Measurements from ENCODE around the gene INTS1.

The INTS1 gene

DNA sequence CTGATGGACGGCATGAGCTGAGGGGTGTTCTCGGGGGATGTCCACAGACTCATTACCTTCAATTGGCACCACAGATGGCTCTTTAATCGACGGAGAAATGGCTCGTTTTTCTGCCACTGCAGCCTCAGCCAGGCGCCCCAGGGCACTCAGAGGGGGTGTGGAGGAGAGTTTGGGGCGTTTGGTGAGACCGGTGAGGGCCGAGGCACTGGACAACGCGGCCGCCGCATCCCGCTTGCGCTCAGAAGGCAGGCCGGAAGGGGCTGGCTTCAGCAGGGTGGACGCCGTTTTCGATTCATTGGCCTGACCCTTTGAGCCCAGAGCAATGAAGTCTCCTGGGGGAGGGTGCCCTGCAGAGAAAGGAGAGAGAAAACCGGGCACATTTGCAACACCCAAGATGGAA, 1.3 kb downstream of the INTS1 start:
- DNase-seq, result no peak

DNA sequence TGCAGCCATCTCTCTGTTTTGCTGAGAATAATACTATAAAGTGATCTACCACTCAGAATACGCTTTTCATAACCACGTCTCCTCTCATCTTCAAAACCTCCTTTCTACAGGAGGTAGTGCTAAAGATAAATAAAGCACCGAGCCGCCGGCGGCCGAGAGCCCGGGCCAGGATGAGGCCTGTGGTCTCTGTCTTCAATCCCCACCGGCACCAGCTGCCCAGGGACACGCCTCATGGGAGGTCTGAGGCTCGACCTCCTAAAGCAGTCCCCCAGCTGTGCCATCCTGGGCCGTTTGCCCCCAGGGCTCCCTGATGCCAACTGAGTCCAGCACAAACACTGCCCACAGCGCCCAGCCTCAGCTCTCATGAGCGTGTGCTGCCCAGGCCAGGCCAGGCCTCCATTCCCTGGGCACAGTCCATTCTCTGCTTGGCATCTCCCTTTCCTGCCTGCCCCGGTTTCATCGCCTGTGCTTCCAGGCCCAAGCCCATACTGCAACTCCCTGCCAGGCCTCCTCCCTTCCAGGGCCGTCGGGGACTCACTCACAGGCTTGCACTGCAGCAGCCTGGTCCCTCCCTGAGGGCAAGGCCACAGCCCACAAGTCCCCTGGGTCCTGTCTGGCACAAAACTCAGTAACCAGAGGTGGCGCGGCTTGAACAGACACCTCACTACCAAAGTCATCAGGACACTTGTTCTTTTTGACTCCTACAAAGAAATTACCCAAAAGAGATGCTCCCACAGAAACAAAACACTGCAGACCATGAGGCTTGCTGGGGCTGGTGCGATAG, 2.5 kb downstream of the INTS1 start:
- DNase-seq, result no peak

DNA sequence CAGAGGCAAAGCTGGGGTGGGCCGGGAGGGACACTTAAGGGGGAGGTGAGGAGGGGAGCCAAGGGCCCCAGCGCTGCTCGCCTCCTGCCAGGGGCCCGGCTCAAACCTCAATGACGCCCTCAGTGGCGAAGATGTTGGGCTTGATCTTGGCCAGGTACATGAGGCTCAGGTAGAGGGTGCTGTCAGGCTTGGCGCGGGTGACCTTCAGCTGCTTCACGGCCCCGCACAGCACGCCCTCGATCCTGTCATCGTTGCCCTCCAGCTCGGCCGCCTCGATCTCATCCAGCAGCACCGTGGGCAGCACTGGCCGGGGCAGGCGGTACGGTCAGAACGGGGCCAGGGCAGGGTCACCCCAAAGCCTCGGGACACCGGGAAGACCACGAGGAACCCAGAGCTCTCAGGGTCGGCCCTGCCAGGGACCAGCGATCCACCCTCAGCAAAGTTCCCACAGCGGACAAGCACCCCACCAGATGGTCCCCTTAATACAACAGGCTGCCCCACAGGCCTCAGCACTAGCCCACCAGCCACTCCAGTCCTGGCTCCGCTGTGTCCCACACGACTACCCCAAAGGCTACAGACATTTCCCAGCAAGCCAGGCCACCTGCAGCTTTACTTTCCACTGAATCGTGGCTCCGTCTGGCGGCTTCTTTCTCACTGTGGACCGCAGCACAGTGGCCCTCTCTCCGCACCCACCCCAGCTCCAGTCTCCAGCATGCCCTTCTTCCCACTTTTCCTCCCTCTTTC, 4.0 kb downstream of the INTS1 start:
- DNase-seq, result no peak

DNA sequence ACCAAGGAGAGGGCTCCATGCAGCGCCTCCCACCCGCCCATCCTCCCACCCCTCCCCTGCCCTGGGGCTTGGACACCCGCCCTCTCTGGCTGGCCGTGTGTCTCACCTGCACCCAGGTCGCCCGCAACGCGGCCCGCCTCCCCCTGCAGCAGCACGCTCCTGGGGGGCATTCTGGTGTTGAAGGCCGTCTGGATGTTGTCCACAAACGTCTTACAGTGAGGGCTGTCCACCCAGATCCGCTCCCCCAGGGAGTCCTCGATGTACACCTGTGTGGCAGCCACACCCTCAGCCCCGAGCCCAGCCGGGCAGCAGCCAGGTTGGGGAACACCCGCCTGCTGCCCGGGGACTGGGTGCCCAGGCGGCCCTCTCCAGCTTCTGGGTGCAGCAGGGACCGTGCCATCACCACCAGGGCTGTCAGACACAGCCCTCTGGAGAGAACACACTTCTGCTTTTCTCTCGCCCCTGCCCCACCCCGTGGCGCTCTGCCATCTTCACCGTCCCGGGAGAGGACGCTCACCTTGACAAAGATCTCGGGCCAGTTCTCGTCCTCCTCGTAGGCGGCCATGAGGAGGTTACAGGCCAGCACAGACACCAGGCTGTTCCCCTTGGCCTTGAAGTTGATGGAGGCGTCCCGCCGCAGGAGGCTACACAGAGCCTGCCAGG, 4.7 kb downstream of the INTS1 start:
- DNase-seq, result no peak

DNA sequence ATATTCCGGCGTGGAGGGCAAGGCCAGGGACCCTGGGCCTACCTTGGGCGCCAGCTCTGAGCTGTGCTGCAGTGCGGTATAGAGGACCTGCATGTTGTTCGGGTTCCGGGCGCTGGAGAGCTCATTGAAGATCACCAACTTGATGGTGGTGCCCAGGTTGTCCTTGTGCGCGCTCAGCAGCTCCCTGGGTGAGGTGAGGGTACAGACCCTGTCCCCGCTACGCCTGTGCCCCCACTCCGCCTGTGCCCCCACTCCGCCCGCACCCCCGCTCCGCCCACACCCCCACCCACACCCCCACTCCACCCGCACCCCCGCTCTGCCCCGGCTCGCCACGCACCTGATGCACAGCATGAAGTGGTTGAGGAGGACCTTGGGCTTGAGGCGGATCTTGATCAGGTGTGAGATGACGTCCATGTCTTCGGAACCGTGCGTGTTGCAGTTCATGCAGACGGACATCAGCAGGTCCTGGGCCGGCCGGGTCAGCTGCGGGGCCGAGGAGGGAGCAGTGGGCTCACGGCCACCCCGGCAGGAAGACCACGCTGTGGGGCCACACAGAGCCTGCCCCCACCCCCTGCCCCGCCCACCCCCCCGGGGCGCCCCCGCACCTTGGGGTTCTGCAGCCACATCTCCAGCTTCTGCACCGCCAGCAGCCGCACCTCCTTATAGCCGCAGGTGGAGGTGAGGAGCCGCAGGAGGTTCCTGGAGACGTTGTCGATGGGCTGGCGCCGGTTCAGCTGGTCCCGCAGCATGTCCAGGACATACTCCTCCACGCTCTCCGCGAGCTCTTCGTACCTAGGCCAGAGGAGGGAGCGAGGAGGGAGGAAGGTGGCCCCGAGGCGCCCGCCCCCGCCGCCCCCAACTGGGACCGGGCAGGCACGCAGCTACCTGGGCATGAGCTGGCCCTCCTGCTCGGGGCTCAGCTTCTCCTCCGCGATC, 5.6 kb downstream of the INTS1 start:
- no peak for DNase-seq

DNA sequence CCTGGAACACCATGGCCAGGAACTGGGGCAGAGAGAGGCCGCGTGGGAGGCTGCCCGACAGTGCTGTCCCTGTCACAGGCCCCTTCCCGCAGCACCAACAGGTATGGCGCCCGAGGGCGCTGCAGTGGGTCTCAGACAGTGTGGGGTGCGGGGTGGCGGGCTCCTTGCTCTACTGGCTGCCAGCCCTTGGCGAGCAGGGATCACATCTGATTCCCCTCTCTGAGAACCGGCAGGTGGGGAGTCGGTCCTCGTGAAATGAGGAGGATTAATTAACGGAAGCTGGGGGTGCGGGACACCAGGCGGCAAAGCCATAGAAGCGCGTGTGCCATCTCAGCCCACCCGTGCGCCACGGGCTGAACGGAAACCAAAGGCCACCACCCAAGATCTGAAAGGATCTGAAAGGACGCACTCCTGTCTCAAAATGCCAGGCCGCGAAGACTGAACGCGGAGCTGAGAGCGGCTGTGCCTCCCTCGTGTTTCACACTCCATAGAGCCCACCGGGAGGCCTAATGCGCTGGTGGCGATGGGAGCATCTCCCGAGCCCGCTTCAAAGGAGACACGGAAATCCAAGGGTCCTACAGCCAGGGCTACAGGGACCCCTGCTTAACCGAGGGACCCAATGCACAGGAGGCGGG, 6.8 kb downstream of the INTS1 start:
- no peak for DNase-seq

DNA sequence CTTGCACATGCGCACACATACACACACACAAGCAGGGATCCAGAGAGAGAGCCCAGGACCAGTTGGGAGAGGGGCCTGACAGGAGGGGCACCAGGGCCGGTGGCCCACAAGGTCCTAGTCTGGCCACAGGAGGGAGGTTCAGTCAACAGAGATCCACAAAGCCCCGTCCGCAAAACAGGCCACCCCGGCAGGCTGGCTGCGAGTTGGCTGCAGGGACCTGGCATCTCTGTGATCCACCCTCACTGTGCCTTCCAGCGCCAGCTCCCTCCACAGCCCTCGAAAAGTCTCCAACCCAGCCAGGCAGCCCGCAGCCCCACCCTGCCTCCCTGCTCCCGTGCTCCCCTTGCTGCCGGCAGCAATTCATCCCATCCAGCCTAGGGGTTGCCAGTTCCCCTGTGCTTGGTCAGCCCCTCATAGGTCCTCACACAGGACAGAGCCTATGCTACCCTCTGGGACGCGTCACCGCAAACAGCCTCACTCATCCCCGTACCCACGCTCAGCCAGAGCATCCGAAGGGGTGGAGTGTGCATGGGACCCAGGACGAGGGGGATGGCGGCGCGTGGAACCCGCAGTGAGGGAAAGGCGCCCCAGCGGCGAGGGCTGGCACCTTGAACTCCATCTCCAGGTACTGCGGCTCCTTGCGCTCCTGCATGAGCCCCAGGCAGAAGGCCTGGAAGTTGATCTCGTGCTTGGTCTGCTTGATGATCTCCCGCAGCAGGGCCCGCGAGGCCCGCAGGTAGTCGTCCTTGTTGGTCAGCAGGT, 7.5 kb downstream of the INTS1 start:
- no peak for DNase-seq

DNA sequence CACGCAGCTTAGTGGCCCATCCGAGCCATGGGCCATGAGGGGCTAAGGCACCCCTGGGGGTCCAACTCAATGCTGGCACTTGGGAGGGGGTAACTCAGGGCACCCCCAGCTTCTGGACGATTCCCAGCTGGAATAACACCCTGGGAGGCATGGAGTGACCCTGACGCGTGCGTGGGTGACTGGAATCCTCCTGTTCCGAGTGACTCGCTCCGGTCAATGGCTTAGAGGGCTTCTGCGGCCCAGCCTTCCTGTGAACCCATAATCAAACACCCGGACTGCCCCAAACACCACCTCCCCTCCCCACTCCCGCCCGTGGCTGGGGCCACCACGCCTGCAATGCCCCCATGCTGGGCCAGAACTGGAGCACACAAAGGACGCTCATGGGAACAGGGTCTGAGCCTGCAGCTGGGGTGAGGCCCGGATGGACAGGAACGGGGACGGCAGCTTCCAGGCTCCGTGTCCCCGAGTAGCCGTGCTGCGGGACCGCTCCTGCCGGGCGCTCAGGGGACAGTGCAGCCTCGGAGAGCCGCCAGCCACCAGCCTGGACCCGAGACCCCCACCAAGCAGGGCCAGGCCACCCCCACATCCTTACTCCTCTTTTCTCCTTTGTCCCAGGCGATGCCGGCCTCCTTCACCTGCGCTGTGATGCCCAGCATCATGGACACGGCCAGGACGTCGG, 8.5 kb downstream of the INTS1 start:
- DNase-seq, result no peak

DNA sequence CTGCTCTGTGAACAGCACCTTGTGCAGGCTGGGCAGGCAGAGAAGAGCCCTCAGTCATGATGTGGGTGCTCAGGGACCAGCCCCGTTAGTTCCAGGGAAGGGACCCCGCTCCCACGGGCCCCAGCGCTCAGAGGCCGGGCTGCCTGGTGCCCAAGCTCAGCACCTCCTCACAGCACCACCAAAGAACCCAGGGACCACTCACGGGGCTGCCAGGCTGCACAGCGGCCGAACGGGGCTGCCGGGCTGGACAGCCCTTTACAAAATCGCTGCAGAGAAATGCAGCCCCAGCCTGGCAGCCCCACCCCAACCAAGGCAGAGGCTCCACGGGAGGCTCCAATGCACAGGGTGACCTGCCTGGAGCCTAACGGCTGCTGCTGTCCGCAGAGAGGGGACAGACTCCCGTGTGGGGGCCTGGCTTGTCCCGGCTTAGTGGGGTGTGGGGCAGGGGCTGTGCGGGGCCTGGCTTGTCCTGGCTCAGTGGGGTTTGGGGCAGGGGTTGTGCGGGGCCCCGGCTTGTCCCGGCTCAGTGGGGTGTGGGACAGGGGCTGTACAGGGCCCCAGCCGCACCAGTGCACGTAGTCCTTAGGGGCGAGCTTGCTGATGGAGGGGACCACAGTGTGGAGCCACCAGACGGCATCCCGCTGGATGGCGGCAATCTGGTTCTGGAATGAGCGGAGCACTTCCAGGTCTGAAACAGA, 9.2 kb downstream of the INTS1 start:
- no peak for DNase-seq

DNA sequence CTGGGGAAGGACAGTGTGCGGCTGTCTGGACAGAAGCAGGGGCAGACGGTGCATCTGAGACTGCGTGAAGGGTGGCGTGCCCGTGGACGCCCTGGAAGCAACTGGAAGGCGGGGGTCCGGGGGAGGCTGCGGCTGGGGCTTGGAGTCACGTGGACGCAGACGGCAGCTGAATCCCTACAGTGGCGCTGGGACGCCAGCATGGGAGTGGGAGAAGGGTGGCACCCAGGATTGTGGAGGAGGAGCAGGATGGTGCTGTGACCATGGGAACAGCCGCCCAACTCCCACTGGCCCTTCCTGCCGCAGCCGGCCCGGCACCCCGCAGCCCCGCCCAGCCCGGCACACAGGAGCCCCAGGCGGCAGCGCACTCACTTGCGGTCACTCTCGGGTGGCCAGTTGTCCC, 9.7 kb downstream of the INTS1 start:
- DNase-seq, result no peak

DNA sequence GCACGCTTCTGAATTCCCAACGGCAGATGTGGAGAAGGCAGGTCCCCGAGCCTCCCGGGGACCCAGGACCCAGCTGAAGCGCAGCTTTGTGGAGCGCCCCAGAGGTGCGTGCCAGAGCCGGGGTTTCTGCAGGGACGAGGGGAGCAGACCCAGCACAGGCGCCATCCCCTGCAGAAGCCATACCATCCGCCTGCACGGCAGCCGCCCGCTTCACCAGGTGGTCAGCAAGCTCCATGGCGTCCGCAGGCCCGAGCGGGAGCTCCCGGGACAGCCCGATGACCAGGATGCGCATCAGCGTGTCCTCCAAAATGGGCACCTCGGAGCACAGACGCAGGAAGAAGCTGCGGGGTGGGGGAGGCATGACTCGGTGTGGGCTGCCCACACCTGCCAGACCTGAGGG, 10.6 kb downstream of the INTS1 start:
- DNase-seq, result no peak

DNA sequence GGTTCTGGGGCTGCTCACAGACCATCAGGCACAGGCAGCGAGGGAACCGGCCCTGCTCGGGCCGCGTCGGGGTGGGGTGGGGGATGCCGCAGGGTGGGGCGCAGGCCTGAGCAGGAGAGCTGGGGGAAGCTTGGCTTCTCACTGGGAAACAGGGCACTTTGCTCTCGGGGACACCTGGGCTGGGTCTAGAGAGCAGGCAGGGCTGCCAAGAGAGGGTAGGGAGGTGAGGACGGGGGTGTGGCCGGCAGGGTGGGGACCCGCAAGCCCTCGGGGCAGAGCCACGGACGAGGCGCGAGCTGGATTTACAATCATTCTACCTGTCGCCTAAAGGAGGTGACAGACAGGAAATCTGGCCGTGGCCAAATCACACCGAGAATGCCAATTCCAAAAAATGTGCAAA, 11.1 kb downstream of the INTS1 start:
- DNase-seq, result no peak

DNA sequence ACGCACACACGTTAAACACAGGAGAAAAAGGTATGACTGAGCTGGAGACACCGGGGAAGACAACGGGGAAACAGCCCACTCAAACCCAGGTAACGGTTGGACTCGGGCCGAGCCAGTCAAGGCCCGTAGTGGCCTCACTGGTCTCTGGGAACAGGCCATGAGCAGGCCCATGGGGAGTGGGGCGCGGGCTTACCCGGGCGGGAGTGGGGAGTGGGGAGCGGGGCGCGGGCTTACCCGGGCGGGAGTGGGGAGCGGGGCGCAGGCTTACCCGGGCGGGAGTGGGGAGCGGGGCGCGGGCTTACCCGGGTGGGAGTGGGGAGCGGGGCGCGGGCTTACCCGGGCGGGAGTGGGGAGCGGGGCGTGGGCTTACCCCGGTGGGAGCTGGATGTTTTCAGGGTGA, 11.5 kb downstream of the INTS1 start:
- no peak for DNase-seq

DNA sequence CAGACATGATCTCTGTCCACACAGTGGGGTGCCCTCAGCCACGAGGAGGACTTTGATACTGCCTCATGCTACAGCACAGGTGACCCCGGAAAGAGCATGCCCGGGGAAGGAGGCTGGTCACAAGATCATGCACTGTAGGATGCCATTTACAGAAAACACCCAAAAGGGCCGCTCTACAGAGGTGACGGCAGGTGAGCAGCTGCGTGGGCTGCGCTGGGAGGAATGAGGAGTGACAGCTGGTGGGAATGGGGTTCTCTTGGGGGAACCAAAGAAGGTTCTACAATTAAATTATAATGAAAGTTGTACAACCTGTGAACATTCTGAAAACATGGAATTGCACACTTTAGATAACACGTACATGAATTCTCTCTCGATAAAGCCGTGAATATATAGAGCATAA, 12.0 kb downstream of the INTS1 start:
- DNase-seq, result no peak

DNA sequence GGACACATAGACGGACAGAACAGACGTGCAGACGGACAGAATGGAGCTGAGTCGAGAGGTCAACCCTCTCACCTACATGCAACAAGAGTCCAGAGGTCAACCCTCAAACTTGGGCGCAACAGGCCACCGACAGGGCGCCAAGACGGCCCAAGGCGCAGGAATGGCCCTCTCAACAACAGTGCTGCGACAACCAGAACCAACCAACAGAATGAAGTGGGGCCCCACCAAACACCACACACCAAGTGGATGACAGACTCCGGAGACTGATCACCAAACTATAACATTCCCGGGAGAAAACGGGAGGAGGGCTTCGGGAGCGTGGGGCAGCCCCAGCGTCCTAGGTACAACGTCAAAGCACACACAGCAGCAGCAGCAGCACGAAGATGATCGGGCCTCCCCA, 13.4 kb downstream of the INTS1 start:
- no peak for DNase-seq

DNA sequence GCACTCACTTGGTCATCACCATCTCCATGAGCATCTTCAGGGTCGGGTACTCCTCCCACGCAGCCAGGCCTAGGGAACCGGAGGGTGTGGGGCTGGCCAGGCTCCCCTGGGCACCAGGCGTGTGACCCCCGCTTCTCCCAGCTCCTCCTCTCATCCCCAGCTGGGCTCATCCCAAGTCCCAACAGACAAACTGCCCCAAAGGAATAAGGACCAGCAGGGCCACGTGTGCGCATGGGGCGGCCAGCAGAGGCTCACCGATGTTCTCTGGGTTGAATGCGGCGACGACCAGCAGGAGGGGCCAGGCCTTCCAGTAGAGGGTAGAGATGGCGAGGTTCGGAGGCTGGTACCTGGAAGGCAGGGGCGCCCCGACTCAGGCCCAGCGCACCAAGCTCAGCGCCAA, 14.9 kb downstream of the INTS1 start:
- no peak for DNase-seq

DNA sequence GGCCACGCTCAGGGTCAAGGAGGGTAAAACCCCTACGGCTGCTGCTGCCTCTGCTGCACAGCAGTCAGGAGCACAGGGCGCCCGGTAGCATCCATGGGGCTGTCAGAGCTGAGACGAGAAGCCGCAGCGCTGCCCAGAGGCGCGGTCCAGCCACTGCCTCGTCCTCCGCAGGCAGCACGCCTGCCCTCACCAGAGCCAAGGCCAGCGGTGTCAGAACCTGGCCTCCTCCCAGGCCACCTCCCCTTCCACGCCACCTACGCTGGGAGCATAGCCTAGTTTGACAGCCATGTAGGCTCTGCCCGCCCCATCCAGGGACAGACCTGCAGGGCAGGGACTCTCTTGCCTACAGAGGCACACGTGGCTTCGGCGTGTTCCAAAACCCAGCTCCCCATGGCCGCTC, 16.2 kb downstream of the INTS1 start:
- no peak for DNase-seq

DNA sequence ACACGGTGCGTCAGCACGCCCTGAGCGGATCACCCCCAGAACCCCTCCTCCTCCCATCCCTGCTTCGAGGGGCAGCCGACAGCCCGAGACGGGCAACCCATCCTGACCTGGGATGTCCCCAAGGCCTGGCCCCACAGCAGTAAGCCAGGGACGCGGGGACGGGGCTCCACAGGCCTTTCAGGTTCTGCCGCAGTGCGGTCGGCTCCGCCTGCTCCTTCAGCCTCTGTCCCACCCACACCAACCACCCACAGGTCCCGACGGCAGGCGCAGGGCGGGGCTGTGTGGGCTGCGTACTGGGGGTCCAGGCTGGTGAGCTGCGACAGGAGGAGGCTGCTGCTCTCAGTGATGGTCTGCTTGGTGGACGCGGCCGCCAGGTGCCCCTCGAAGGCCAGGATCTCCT, 16.7 kb downstream of the INTS1 start:
- no peak for DNase-seq

DNA sequence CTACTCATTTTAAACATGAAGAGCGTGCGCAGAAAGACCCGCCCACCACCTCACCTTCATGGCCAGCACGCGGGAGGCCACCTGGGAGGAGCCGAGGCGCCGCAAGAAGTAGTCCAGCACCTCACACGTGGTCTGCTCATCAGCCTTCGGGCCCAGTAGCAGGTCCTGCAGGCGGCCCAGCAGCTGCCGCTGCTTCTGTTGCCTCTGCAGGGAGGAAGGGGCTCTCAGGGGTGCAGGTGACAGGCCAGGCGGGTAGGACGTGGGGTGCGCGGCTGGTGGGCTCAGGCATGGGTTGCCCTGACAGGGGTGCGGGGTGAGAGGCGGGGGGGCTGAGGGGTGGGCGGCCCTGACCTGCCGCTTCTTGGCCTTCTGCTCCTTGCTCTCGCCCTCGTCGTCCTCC, 17.6 kb downstream of the INTS1 start:
- no peak for DNase-seq

DNA sequence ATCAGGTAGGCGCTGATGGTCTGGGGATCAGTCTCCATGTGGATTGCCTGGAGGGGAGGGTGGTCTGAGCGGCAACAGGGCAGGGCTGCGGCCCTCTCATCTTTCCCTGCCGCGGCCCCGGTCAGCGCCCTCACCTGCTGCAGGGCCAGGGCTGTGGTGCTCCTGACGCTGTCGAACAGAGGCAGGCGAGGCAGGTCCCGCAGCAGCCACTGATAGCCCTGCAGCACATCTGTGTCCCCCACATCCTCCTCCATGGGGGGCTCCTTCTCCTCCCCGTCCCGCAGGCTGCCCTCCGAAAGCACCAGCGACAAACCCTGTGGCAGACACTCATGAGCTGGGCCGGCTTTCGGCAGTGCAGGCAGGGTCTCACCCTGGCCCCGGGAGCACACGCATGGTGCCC, 19.0 kb downstream of the INTS1 start:
- DNase-seq, result no peak

Data from T-helper 1 cell (primary cell).